Activated CD8-positive, alpha-beta T cell treated with anti-CD3 and anti-CD28 coated beads for 36 hours (primary cell): ENCODE measurements around the gene F10. TPM values are rescaled to one million over a fixed set of nuclear protein-coding genes. Genes with fewer than 3 reads are reported as not detected.

Source experiments
- ATAC-seq: fragments of 200-7000 bp; cut with Tn5 transposase; one replicate; pipeline ENCODE4 v1.10.0; 2021; ENCODE audit warnings: mild to moderate bottlenecking, moderate library complexity
- CTCF ChIA-PET: fragments of 350-600 bp; sonication (Branson Sonifier 250); formaldehyde crosslinking; loops from one replicate; lab custom pipeline; 2021; ENCODE audit warnings: antibody characterized with exemption; lab: Charles Lee
- POLR2A ChIA-PET: fragments of 350-600 bp; sonication (Branson Sonifier 250); formaldehyde crosslinking; loops from one replicate; lab custom pipeline; 2021; ENCODE audit warnings: antibody characterized with exemption; lab: Charles Lee
- DNase-seq: peaks from one replicate; pipeline ENCODE4 v3.0.0-alpha.2; 2020
- H3K27ac Mint-ChIP-seq: one replicate; pipeline ENCODE4 v1.8.0; 2021; ENCODE audit warnings: mild to moderate bottlenecking, mixed read lengths
- H3K27me3 Mint-ChIP-seq: one replicate; pipeline ENCODE4 v1.8.0; 2021; ENCODE audit warnings: mixed read lengths
- H3K36me3 Mint-ChIP-seq: one replicate; pipeline ENCODE4 v1.8.0; 2021; ENCODE audit warnings: low read depth, mixed read lengths
- H3K4me1 Mint-ChIP-seq: one replicate; pipeline ENCODE4 v1.8.0; 2021; ENCODE audit warnings: low read depth, mixed read lengths
- H3K4me3 Mint-ChIP-seq: one replicate; pipeline ENCODE4 v1.8.0; 2021; ENCODE audit warnings: mild to moderate bottlenecking, moderate library complexity, mixed read lengths
- H3K9me3 Mint-ChIP-seq: one replicate; pipeline ENCODE4 v1.8.0; 2021; ENCODE audit warnings: mixed read lengths
- CTCF ChIP-seq: fragments of 200-600 bp; IDR thresholded peaks from one replicate; pipeline ENCODE4 v1.8.0; 2022; ENCODE audit warnings: antibody characterized with exemption, mild to moderate bottlenecking
- intact Hi-C: fragments of 100-400 bp; cut with micrococcal nuclease; formaldehyde crosslinking; loops from one replicate; pipeline ENCODE4 v1.10.0; 2022
- total RNA-seq, 2 experiments: library from RNA; stranded (reverse); gene quantifications; one replicate each; pipeline ENCODE4 v1.2.3, GENCODE V29; 2021

F10 gene
- not detected for total RNA-seq

GRCh38 chr13:113122550-113123225, at the start of gene F10:
TSS of gene F10 (plus strand) at chr13:113122799. CDS start at chr13:113122856, 57 bp downstream.
- H3K9me3 Mint-ChIP-seq, result no peaks in the 10 kb centered on the region
- no peak within 1 kb of the TSS for H3K4me3 Mint-ChIP-seq
- no peak for ATAC-seq
- ChIA-PET CTCF (no interaction called here), POLR2A (no interaction called here)
- intact Hi-C loops, result no loop called here
- no peak for TF ChIP-seq CTCF
- H3K4me1 Mint-ChIP-seq, result no peaks in the 10 kb centered on the region
- DNase-seq, result no peak
- no peak within 1 kb of the TSS for H3K27ac Mint-ChIP-seq
- no peaks in the 10 kb centered on the region for H3K36me3 Mint-ChIP-seq
- H3K27me3 Mint-ChIP-seq, result peaks cover 11% of the 10 kb centered on the region

GRCh38 chr13:113073942-113074341, 48.7 kb upstream of the F10 start:
- DNase-seq (no peak), ATAC-seq (no peak)
- H3K27me3 Mint-ChIP-seq, result no peaks in the 10 kb centered on the region
- CTCF ChIA-PET, result no interaction called here
- no peak for TF ChIP-seq CTCF
- POLR2A ChIA-PET, result interaction anchor here (0.6 kb wide), 2 partner anchors 10 to 105 kb away, joined by 3 read pairs; no protein-coding TSS in a partner anchor
- H3K4me1 Mint-ChIP-seq, result no peaks in the 10 kb centered on the region
- intact Hi-C loops, result no loop called here
- H3K4me3 Mint-ChIP-seq, result no peak overlapping the region
- peaks cover 3% of the 10 kb centered on the region for H3K9me3 Mint-ChIP-seq
- H3K27ac Mint-ChIP-seq, result no peak overlapping the region
- peaks cover 17% of the 10 kb centered on the region for H3K36me3 Mint-ChIP-seq

GRCh38 chr13:113074401-113074800, 48.2 kb upstream of the F10 start:
- peaks cover 3% of the 10 kb centered on the region for H3K9me3 Mint-ChIP-seq
- CTCF ChIA-PET, result no interaction called here
- no peaks in the 10 kb centered on the region for H3K4me1 Mint-ChIP-seq
- TF ChIP-seq CTCF, result no peak
- no peak overlapping the region for H3K4me3 Mint-ChIP-seq
- no peaks in the 10 kb centered on the region for H3K27me3 Mint-ChIP-seq
- intact Hi-C loops, result no loop called here
- ATAC-seq (no peak), DNase-seq (no peak)
- POLR2A ChIA-PET, result no interaction called here
- H3K36me3 Mint-ChIP-seq, result peaks cover 17% of the 10 kb centered on the region
- no peak overlapping the region for H3K27ac Mint-ChIP-seq

GRCh38 chr13:113074876-113075275, 47.7 kb upstream of the F10 start:
- no peak overlapping the region for H3K4me3 Mint-ChIP-seq
- DNase-seq (no peak), ATAC-seq (no peak)
- no peaks in the 10 kb centered on the region for H3K27me3 Mint-ChIP-seq
- ChIA-PET CTCF (no interaction called here), POLR2A (no interaction called here)
- no peak for TF ChIP-seq CTCF
- H3K9me3 Mint-ChIP-seq, result peaks cover 3% of the 10 kb centered on the region
- no peaks in the 10 kb centered on the region for H3K4me1 Mint-ChIP-seq
- H3K27ac Mint-ChIP-seq, result no peak overlapping the region
- intact Hi-C loops, result no loop called here
- peaks cover 17% of the 10 kb centered on the region for H3K36me3 Mint-ChIP-seq

GRCh38 chr13:113075711-113076110, 46.9 kb upstream of the F10 start:
- Mint-ChIP-seq H3K9me3 (peaks cover 3% of the 10 kb centered on the region), H3K4me1 (no peaks in the 10 kb centered on the region), H3K27ac (no peak overlapping the region), H3K36me3 (peaks cover 12% of the 10 kb centered on the region), H3K4me3 (no peak overlapping the region), H3K27me3 (no peaks in the 10 kb centered on the region)
- CTCF ChIA-PET, result no interaction called here
- no peak for TF ChIP-seq CTCF
- intact Hi-C loops, result no loop called here
- ATAC-seq (no peak), DNase-seq (no peak)
- POLR2A ChIA-PET, result no interaction called here
